Upper lobe of left lung (tissue), 4 donors: ENCODE data around the gene PTPRR.

Experiments
- POLR2A ChIP-seq, 4 donors: fragments of 450-650 bp; IDR thresholded peaks; one replicate each; pipeline ENCODE4 v1.5.1; 2016 to 2017; ENCODE audit warnings: antibody characterized with exemption in 4 of 4, mild to moderate bottlenecking in 2 of 4
- TF ChIP-seq, protein P1 (sequence below), 6 experiments: fragments of 450-650 bp in 4 of 6; fragments of 200-600 bp in 2 of 6; sonication (generic) in 2 of 6; IDR thresholded peaks; one replicate each; pipeline ENCODE4 v1.5.1; 2016 to 2019; ENCODE audit warnings: antibody characterized with exemption in 6 of 6

DNA sequence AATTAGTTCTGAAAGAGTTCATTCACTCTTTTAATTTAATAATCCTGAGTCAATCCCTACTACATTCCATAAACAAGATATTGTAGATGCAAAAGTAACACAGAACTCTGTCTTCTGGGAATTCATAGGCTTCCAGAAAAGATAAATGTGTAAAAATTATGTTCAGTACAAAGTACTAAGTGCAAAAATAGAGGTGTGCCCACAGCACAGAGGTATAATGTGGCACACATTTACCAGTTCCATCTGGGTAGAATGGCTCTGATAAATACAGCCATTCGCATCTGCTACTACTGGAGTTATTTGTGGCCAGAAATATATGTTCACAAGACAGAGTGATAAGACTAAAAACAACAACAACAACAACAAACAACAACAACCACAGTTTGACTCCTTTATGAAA, 171.7 kb downstream of the PTPRR start:
- no peak for TF ChIP-seq POLR2A (IDR thresholded peaks at IDR 0.05)
- TF ChIP-seq, protein P1, sequence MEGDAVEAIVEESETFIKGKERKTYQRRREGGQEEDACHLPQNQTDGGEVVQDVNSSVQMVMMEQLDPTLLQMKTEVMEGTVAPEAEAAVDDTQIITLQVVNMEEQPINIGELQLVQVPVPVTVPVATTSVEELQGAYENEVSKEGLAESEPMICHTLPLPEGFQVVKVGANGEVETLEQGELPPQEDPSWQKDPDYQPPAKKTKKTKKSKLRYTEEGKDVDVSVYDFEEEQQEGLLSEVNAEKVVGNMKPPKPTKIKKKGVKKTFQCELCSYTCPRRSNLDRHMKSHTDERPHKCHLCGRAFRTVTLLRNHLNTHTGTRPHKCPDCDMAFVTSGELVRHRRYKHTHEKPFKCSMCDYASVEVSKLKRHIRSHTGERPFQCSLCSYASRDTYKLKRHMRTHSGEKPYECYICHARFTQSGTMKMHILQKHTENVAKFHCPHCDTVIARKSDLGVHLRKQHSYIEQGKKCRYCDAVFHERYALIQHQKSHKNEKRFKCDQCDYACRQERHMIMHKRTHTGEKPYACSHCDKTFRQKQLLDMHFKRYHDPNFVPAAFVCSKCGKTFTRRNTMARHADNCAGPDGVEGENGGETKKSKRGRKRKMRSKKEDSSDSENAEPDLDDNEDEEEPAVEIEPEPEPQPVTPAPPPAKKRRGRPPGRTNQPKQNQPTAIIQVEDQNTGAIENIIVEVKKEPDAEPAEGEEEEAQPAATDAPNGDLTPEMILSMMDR (IDR thresholded peaks at IDR 0.05), result no peak
